Natural killer cell (primary cell): Measurements from ENCODE around the gene KLK8. TPM values are rescaled to one million over a fixed set of nuclear protein-coding genes. Genes with fewer than 3 reads are reported as not detected.

Experiments
- ATAC-seq, 3 donors: fragments of 150-1000 bp in 2 of 3; fragments of 200-7000 bp in 1 of 3; cut with Tn5 transposase; 1 replicate in 1 of 3; 2 replicates in 2 of 3; pipeline ENCODE4 v1.10.0; 2021; ENCODE audit warnings: mild to moderate bottlenecking in 2 of 3, moderate library complexity in 2 of 3
- DNase-seq, 2 donors: peaks; one replicate each; pipeline versions ENCODE4 v3.0.0 to v3.0.0-alpha.2; 2013 to 2021; ENCODE audit warnings: mixed read lengths in 1 of 2
- H3K27ac ChIP-seq: one replicate; pipeline ENCODE4 v1.5.1; 2013; ENCODE audit warnings: mild to moderate bottlenecking, low read length
- H3K27me3 ChIP-seq: one replicate; pipeline ENCODE4 v1.6.1; 2013; ENCODE audit warnings: low read length; ENCODE audit not compliant: control insufficient read depth, insufficient read depth
- H3K36me3 ChIP-seq: one replicate; pipeline ENCODE4 v1.6.1; 2013; ENCODE audit warnings: low read length; ENCODE audit not compliant: control insufficient read depth, insufficient read depth
- H3K4me1 ChIP-seq: one replicate; pipeline ENCODE4 v1.6.1; 2013; ENCODE audit warnings: low read length; ENCODE audit not compliant: control insufficient read depth, insufficient read depth
- H3K4me3 ChIP-seq: one replicate; pipeline ENCODE4 v1.5.1; 2013; ENCODE audit warnings: low read length
- H3K9me3 ChIP-seq: one replicate; pipeline ENCODE4 v1.6.1; 2013; ENCODE audit warnings: low read length; ENCODE audit not compliant: control insufficient read depth, insufficient read depth
- H3K27ac Mint-ChIP-seq, 2 donors: one replicate each; pipeline ENCODE4 v1.8.0; 2022; ENCODE audit warnings: mild to moderate bottlenecking in 2 of 2, mixed read lengths in 2 of 2, moderate library complexity in 1 of 2
- H3K27me3 Mint-ChIP-seq, 2 donors: one replicate each; pipeline ENCODE4 v1.8.0; 2022; ENCODE audit warnings: low read depth in 2 of 2, mixed read lengths in 2 of 2
- H3K36me3 Mint-ChIP-seq: one replicate; pipeline ENCODE4 v1.8.0; 2022; ENCODE audit warnings: mixed read lengths
- H3K4me1 Mint-ChIP-seq, 2 donors: one replicate each; pipeline ENCODE4 v1.8.0; 2022; ENCODE audit warnings: mixed read lengths in 2 of 2
- H3K4me3 Mint-ChIP-seq: one replicate; pipeline ENCODE4 v1.8.0; 2022; ENCODE audit warnings: mild to moderate bottlenecking, moderate library complexity, mixed read lengths
- H3K9me3 Mint-ChIP-seq, 2 donors: one replicate each; pipeline ENCODE4 v1.8.0; 2022; ENCODE audit warnings: mixed read lengths in 2 of 2
- WGBS: methylation state at CpG from one replicate; pipeline ENCODE4 v1.1.7; 2013; ENCODE audit warnings: missing lambda C conversion rate; ENCODE audit not compliant: insufficient coverage; 5-methylcytosine and 5-hydroxymethylcytosine counted together
- intact Hi-C: fragments of 100-400 bp; cut with micrococcal nuclease; formaldehyde crosslinking; loops from one replicate; pipeline ENCODE4 v1.14.2; 2022
- total RNA-seq, 4 donors: library from RNA; stranded (reverse); fragments of 120-200 nt in 1 of 4; gene quantifications; one replicate each; pipeline versions ENCODE4 v1.2.3 to v1.2.4, GENCODE V29; 2013 to 2022
- TF ChIP-seq, protein P1 (sequence below): fragments of 200-600 bp; IDR thresholded peaks from one replicate; pipeline ENCODE4 v1.8.0; 2022; ENCODE audit warnings: antibody characterized with exemption

The KLK8 gene
- total RNA-seq, 3 donors from 2014 or later (not counting 1 experiment from before 2014, with no cell fraction given): not detected

- Histone ChIP-seq H3K27me3 (peaks cover 5% of the 10 kb centered on the region), H3K9me3 (no peaks in the 10 kb centered on the region), H3K4me1 (no peaks in the 10 kb centered on the region), H3K4me3 (no peak overlapping the region), H3K36me3 (no peaks in the 10 kb centered on the region), H3K27ac (no peak overlapping the region)
- H3K4me1 Mint-ChIP-seq: no peaks in the 10 kb centered on the region
- H3K27ac Mint-ChIP-seq: no peak overlapping the region
- no peak for DNase-seq
- intact Hi-C loops: no loop called here
- no peaks in the 10 kb centered on the region for H3K9me3 Mint-ChIP-seq
- TF ChIP-seq, protein P1, sequence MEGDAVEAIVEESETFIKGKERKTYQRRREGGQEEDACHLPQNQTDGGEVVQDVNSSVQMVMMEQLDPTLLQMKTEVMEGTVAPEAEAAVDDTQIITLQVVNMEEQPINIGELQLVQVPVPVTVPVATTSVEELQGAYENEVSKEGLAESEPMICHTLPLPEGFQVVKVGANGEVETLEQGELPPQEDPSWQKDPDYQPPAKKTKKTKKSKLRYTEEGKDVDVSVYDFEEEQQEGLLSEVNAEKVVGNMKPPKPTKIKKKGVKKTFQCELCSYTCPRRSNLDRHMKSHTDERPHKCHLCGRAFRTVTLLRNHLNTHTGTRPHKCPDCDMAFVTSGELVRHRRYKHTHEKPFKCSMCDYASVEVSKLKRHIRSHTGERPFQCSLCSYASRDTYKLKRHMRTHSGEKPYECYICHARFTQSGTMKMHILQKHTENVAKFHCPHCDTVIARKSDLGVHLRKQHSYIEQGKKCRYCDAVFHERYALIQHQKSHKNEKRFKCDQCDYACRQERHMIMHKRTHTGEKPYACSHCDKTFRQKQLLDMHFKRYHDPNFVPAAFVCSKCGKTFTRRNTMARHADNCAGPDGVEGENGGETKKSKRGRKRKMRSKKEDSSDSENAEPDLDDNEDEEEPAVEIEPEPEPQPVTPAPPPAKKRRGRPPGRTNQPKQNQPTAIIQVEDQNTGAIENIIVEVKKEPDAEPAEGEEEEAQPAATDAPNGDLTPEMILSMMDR: no peak
- no peak overlapping the region for H3K4me3 Mint-ChIP-seq
- H3K27me3 Mint-ChIP-seq: peaks cover 5 to 26% of the 10 kb centered on the region in 2 donors
- ATAC-seq: no peak
- H3K36me3 Mint-ChIP-seq: no peaks in the 10 kb centered on the region
- 69% methylated on average over 18 of the region's 18 CpGs for WGBS
These were observed 24.6 kb upstream of the KLK8 start for GRCh38 chr19:51025809-51026553.

GRCh38 chr19:51025401-51025800, 24.0 kb upstream of the KLK8 start:
- Mint-ChIP-seq H3K4me1 (no peaks in the 10 kb centered on the region), H3K9me3 (no peaks in the 10 kb centered on the region), H3K27me3 (peaks cover 0 to 21% of the 10 kb centered on the region in 2 donors), H3K4me3 (no peak overlapping the region), H3K27ac (no peak overlapping the region), H3K36me3 (no peaks in the 10 kb centered on the region)
- Histone ChIP-seq H3K9me3 (no peaks in the 10 kb centered on the region), H3K27ac (no peak overlapping the region), H3K4me1 (no peaks in the 10 kb centered on the region), H3K27me3 (peaks cover 5% of the 10 kb centered on the region), H3K36me3 (no peaks in the 10 kb centered on the region), H3K4me3 (no peak overlapping the region)
- ATAC-seq (no peak), DNase-seq (no peak)
- TF ChIP-seq, protein P1: no peak
- 88% methylated on average over 1 of the region's 6 CpGs for WGBS
- intact Hi-C loops: no loop called here

DNA sequence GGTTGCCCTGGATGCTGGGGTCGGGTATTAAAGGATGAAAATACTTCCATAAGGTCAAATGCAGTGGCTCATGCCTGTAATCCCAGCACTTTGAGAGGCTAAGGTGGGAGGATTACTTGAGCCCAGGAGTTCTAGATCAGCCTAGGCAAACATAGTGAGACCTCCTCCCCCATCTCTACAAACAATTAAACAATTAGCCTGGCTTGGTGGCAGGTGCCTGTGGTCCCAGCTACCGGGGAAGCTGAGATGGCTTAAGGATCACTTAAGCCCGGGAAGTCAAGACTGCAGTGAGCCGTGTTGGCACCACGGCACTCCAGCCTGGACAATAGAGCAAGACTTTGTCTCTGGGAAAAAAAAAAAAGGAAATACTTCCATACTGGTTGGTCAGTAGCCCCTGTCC, 23.5 kb upstream of the KLK8 start:
- Mint-ChIP-seq H3K9me3 (no peaks in the 10 kb centered on the region), H3K27ac (no peak overlapping the region), H3K4me1 (peaks cover 3% of the 10 kb centered on the region in 2 donors), H3K4me3 (no peak overlapping the region), H3K36me3 (no peaks in the 10 kb centered on the region), H3K27me3 (peaks cover 4 to 23% of the 10 kb centered on the region in 2 donors)
- Histone ChIP-seq H3K27ac (no peak overlapping the region), H3K4me1 (peaks cover under 1% of the 10 kb centered on the region), H3K27me3 (peaks cover 6% of the 10 kb centered on the region), H3K36me3 (no peaks in the 10 kb centered on the region), H3K9me3 (no peaks in the 10 kb centered on the region), H3K4me3 (no peak overlapping the region)
- 56% methylated on average over 5 of the region's 5 CpGs for WGBS
- TF ChIP-seq, protein P1: no peak
- intact Hi-C loops: loop anchor here (5.0 kb wide), 1 partner anchor 67 kb away; no protein-coding TSS in a partner anchor
- DNase-seq (no peak), ATAC-seq (no peak)
